B cell (primary cell): ENCODE results near the gene ASB18. TPM values are rescaled to one million over a fixed set of nuclear protein-coding genes. Genes with fewer than 3 reads are reported as not detected.

Experiments used
- ATAC-seq: fragments of 200-7000 bp; cut with Tn5 transposase; one replicate; pipeline ENCODE4 v1.10.0; 2021; ENCODE audit warnings: low read depth, mild to moderate bottlenecking, moderate number of reproducible peaks, moderate library complexity
- CTCF ChIA-PET: fragments of 350-600 bp; sonication (Branson Sonifier 250); formaldehyde crosslinking; loops from one replicate; lab custom pipeline; 2021; ENCODE audit warnings: antibody characterized with exemption, inconsistent platforms; lab: Charles Lee
- POLR2A ChIA-PET: fragments of 350-600 bp; sonication (Branson Sonifier 250); formaldehyde crosslinking; loops from one replicate; lab custom pipeline; 2021; ENCODE audit warnings: antibody characterized with exemption; lab: Charles Lee
- DNase-seq: peaks from one replicate; pipeline ENCODE4 v3.0.0; 2013
- H2AFZ ChIP-seq: 2 replicates; pipeline ENCODE4 v1.6.1; 2012; ENCODE audit warnings: mild to moderate bottlenecking, low read depth, low read length; ENCODE audit not compliant: insufficient read depth, poor library complexity, severe bottlenecking
- H3K27ac ChIP-seq, 2 donors: 1 replicate in 1 of 2; 2 replicates in 1 of 2; pipeline ENCODE4 v1.5.1; 2012 to 2013; ENCODE audit warnings: low read length in 2 of 2, mild to moderate bottlenecking in 2 of 2, moderate library complexity in 1 of 2
- H3K27me3 ChIP-seq, 4 experiments: fragments of 200-600 bp in 1 of 4; sonication (generic) in 1 of 4; replicated peaks in 1 of 4; 1 replicate in 2 of 4; 2 replicates in 2 of 4; pipeline versions ENCODE4 v1.6.1 to v1.7.0; 2013 to 2016; ENCODE audit warnings: low read length in 3 of 4, mild to moderate bottlenecking in 2 of 4, mixed read lengths in 1 of 4, moderate library complexity in 1 of 4; ENCODE audit not compliant: insufficient read depth in 4 of 4, control insufficient read depth in 3 of 4; ENCODE audit errors: control extremely low read depth in 1 of 4
- H3K36me3 ChIP-seq, 2 experiments: replicated peaks in 1 of 2; 1 replicate in 1 of 2; 2 replicates in 1 of 2; pipeline versions ENCODE4 v1.6.1 to v1.7.1; 2013; ENCODE audit warnings: low read length in 1 of 2; ENCODE audit not compliant: insufficient read depth in 2 of 2, control insufficient read depth in 1 of 2; ENCODE audit errors: control extremely low read depth in 1 of 2, extremely low read depth in 1 of 2
- H3K4me1 ChIP-seq, 2 donors: fragments of 200-600 bp in 1 of 2; sonication (generic) in 1 of 2; 1 replicate in 1 of 2; 2 replicates in 1 of 2; pipeline versions ENCODE4 v1.5.1 to v1.6.1; 2013 to 2017; ENCODE audit warnings: low read length in 2 of 2; ENCODE audit not compliant: control insufficient read depth in 2 of 2, insufficient read depth in 2 of 2
- H3K4me2 ChIP-seq: replicated peaks from 2 replicates; pipeline ENCODE3; 2012; ENCODE audit warnings: mild to moderate bottlenecking, low read depth, low read length; ENCODE audit not compliant: poor library complexity, severe bottlenecking
- H3K4me3 ChIP-seq, 5 experiments: fragments of 200-600 bp in 1 of 5; sonication (generic) in 1 of 5; 1 replicate in 3 of 5; 2 replicates in 2 of 5; pipeline versions ENCODE4 v1.5.1 to v1.7.0; 2011 to 2016; ENCODE audit warnings: low read length in 4 of 5, mild to moderate bottlenecking in 4 of 5, low read depth in 2 of 5, control low read depth in 1 of 5, moderate library complexity in 1 of 5; ENCODE audit not compliant: insufficient read depth in 1 of 5; ENCODE audit errors: control extremely low read depth in 1 of 5, extremely low read depth in 1 of 5
- H3K79me2 ChIP-seq: fragments of 200-600 bp; sonication (generic); one replicate; pipeline ENCODE4 v1.6.0; 2016; ENCODE audit warnings: low read length; ENCODE audit not compliant: control insufficient read depth, insufficient read depth
- H3K9ac ChIP-seq: fragments of 200-600 bp; sonication (generic); 2 replicates; pipeline ENCODE4 v1.6.1; 2017; ENCODE audit warnings: mild to moderate bottlenecking, low read length, moderate library complexity
- H3K9me3 ChIP-seq, 3 donors: one replicate each; pipeline versions ENCODE4 v1.6.1 to v1.7.1; 2013; ENCODE audit warnings: low read length in 2 of 3; ENCODE audit not compliant: control insufficient read depth in 2 of 3, insufficient read depth in 1 of 3; ENCODE audit errors: control extremely low read depth in 1 of 3
- H4K20me1 ChIP-seq: 2 replicates; pipeline ENCODE4 v1.6.0; 2012; ENCODE audit warnings: mild to moderate bottlenecking, low read length; ENCODE audit not compliant: insufficient read depth, control insufficient read depth, poor library complexity, severe bottlenecking
- H3K27ac Mint-ChIP-seq: one replicate; pipeline ENCODE4 v1.8.0; 2021; ENCODE audit warnings: mixed read lengths
- H3K27me3 Mint-ChIP-seq: one replicate; pipeline ENCODE4 v1.8.0; 2021; ENCODE audit warnings: mixed read lengths
- H3K4me1 Mint-ChIP-seq: one replicate; pipeline ENCODE4 v1.8.0; 2021; ENCODE audit warnings: mixed read lengths
- H3K4me3 Mint-ChIP-seq: one replicate; pipeline ENCODE4 v1.8.0; 2021; ENCODE audit warnings: mixed read lengths
- H3K9me3 Mint-ChIP-seq: one replicate; pipeline ENCODE4 v1.8.0; 2022; ENCODE audit warnings: mixed read lengths; ENCODE audit not compliant: insufficient read depth
- CTCF ChIP-seq: fragments of 200-600 bp; IDR thresholded peaks from one replicate; pipeline ENCODE4 v1.8.0; 2022; ENCODE audit warnings: antibody characterized with exemption, mild to moderate bottlenecking
- EZH2 ChIP-seq: IDR thresholded peaks from 2 replicates; pipeline ENCODE4 v1.6.1; 2012; ENCODE audit warnings: borderline replicate concordance, low read depth, mild to moderate bottlenecking, moderate library complexity, low read length; ENCODE audit not compliant: insufficient read depth, poor library complexity, severe bottlenecking
- WGBS: methylation state at CpG from one replicate; pipeline ENCODE4 v1.1.5; 2013; ENCODE audit warnings: missing lambda C conversion rate; ENCODE audit not compliant: insufficient coverage; 5-methylcytosine and 5-hydroxymethylcytosine counted together
- intact Hi-C: fragments of 100-400 bp; cut with micrococcal nuclease; formaldehyde crosslinking; loops from one replicate; pipeline ENCODE4 v1.10.0; 2022
- polyA plus RNA-seq: library from polyadenylated mRNA; depleted of rRNA; stranded (reverse); fragments of >200 nt; gene quantifications from 2 replicates; pipeline ENCODE4 v1.2.3, GENCODE V29; 2012
- total RNA-seq, 2 donors: library from RNA; stranded (reverse); fragments of 120-200 nt in 1 of 2; gene quantifications; 1 replicate in 1 of 2; 2 replicates in 1 of 2; pipeline versions ENCODE4 v1.2.3 to v1.2.4, GENCODE V29; 2013 to 2022

The ASB18 gene
- total and polyA plus RNA-seq, 2 donors (not counting 1 experiment from before 2014, with no cell fraction given) = not detected

- H3K9me3 ChIP-seq = peaks cover 0 to 15% (median 0%) of the 10 kb centered on the region in 3 donors
- no peak overlapping the region for H3K4me3 ChIP-seq
- POLR2A ChIA-PET = no interaction called here
- intact Hi-C loops = no loop called here
- no peak for TF ChIP-seq EZH2
- TF ChIP-seq CTCF = no peak
- 97% methylated on average over 3 of the region's 7 CpGs for WGBS
- no peak overlapping the region for H3K4me2 ChIP-seq
- H3K27ac ChIP-seq = no peak overlapping the region
- H3K27me3 ChIP-seq = no peaks in the 10 kb centered on the region
- CTCF ChIA-PET = no interaction called here
- no peaks in the 10 kb centered on the region for H3K4me1 ChIP-seq
- no peaks in the 10 kb centered on the region for H3K36me3 ChIP-seq
- H3K9ac ChIP-seq = no peak overlapping the region
- Mint-ChIP-seq H3K4me3 (no peak overlapping the region), H3K27me3 (peaks cover 21% of the 10 kb centered on the region), H3K4me1 (no peaks in the 10 kb centered on the region), H3K9me3 (peaks cover 5% of the 10 kb centered on the region), H3K27ac (no peak overlapping the region)
- DNase-seq (no peak), ATAC-seq (no peak)
- no peaks in the 10 kb centered on the region for H3K79me2 ChIP-seq
- H4K20me1 ChIP-seq = no peaks in the 10 kb centered on the region
- no peak overlapping the region for H2AFZ ChIP-seq
These were observed 2.8 kb downstream of the ASB18 start for GRCh38 chr2:236261452-236261851.

- intact Hi-C loops = no loop called here
- no peak overlapping the region for H3K27ac ChIP-seq
- no peak overlapping the region for H3K27ac Mint-ChIP-seq
- DNase-seq (no peak), ATAC-seq (no peak)
- peaks cover 21% of the 10 kb centered on the region for H3K27me3 Mint-ChIP-seq
- ChIA-PET CTCF (no interaction called here), POLR2A (no interaction called here)
- peaks cover 5% of the 10 kb centered on the region for H3K9me3 Mint-ChIP-seq
- H3K9ac ChIP-seq = no peak overlapping the region
- H3K27me3 ChIP-seq = no peaks in the 10 kb centered on the region
- no peak overlapping the region for H2AFZ ChIP-seq
- no peaks in the 10 kb centered on the region for H4K20me1 ChIP-seq
- no peaks in the 10 kb centered on the region for H3K4me1 Mint-ChIP-seq
- WGBS = 87% methylated on average over 6 of the region's 6 CpGs
- no peak overlapping the region for H3K4me3 ChIP-seq
- no peak overlapping the region for H3K4me3 Mint-ChIP-seq
- TF ChIP-seq CTCF (no peak), EZH2 (no peak)
- H3K4me2 ChIP-seq = no peak overlapping the region
- H3K79me2 ChIP-seq = no peaks in the 10 kb centered on the region
- peaks cover 0 to 15% (median 0%) of the 10 kb centered on the region in 3 donors for H3K9me3 ChIP-seq
- no peaks in the 10 kb centered on the region for H3K4me1 ChIP-seq
- H3K36me3 ChIP-seq = no peaks in the 10 kb centered on the region
These were observed 4.8 kb downstream of the ASB18 start for GRCh38 chr2:236259371-236259770.
